Measurements from ENCODE around the gene PPP1R11.
A peak's percentile ranks its signal among the peaks of the same experiment; 100 is the strongest.

Gene PPP1R11

GRCh38 chr6:30073489-30074235, 6.7 kb downstream of the PPP1R11 start:
- H3K36me3 Mint-ChIP-seq (ENCODE audit: low read depth) = peaks cover 29% of the 10 kb centered on the region
- H3K27ac Mint-ChIP-seq = no peak overlapping the region
- peaks cover 35% of the 10 kb centered on the region for H3K4me1 Mint-ChIP-seq (ENCODE audit: low read depth)
- no peak overlapping the region for H3K4me3 Mint-ChIP-seq
- peaks cover 61% of the 10 kb centered on the region for H3K27me3 Mint-ChIP-seq
- H3K9me3 Mint-ChIP-seq = no peaks in the 10 kb centered on the region

- no peaks in the 10 kb centered on the region for H3K9me3 Mint-ChIP-seq
- H3K4me1 Mint-ChIP-seq (ENCODE audit: low read depth) = peaks cover 33% of the 10 kb centered on the region
- no peak overlapping the region for H3K27ac Mint-ChIP-seq
- H3K4me3 Mint-ChIP-seq = peak overlapping the region; percentile 21
- peaks cover 65% of the 10 kb centered on the region for H3K27me3 Mint-ChIP-seq
- peaks cover 22% of the 10 kb centered on the region for H3K36me3 Mint-ChIP-seq (ENCODE audit: low read depth)
Observed at GRCh38 chr6:30074331-30075093, 7.5 kb downstream of the PPP1R11 start.

DNA sequence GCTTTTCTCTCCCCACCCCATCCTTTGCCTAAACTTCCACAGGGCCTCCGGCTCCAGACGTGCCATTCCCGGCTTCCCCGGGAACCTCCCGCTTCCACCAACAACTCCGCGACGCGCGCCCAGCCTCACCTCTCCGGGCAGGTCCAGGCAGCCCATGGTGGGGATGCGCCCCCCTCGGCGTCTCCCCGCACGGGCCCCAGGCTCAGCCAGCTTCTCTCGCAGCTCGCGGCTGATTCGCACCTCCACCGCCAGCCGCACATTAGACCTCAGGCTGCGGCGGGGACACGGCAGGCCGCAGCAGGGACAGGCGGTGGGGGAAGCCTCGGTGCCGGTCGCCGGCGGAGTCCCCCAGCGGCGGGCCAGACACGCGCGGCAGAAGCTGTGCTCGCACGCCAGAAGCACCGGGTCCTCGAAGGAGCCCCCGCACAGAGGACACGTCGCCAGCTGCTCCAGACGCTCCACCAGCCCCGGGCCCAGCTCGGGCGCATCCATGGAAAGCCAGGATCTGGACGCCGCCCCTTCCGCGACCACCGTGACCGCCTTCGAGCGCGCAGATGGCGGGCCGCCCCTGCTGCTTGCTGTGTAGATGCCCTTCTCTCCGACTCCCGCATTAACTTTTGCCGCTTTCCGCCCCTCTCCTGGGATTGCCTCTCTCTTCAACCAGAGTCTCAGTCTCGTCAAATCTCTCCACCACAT, 8.2 kb downstream of the PPP1R11 start, which contains the start of gene RNF39:
Gene RNF39 (minus strand): TSS at position 676 of the 696 bp plus-strand sequence. CDS start 184 bp downstream, at position 492.
- H3K9me3 Mint-ChIP-seq = no peaks in the 10 kb centered on the region
- peaks cover 67% of the 10 kb centered on the region for H3K27me3 Mint-ChIP-seq
- peaks cover 15% of the 10 kb centered on the region for H3K36me3 Mint-ChIP-seq (ENCODE audit: low read depth)
- H3K4me3 Mint-ChIP-seq = peak within 1 kb of the TSS; percentile 24
- no peak within 1 kb of the TSS for H3K27ac Mint-ChIP-seq
- peaks cover 33% of the 10 kb centered on the region for H3K4me1 Mint-ChIP-seq (ENCODE audit: low read depth)

- H3K9me3 Mint-ChIP-seq = no peaks in the 10 kb centered on the region
- H3K27me3 Mint-ChIP-seq = peaks cover 60% of the 10 kb centered on the region
Observed at GRCh38 chr6:30075790-30076732, 9.1 kb downstream of the PPP1R11 start.

GRCh38 chr6:30077218-30077617, 10.2 kb downstream of the PPP1R11 start:
- H3K27me3 Mint-ChIP-seq = peaks cover 51% of the 10 kb centered on the region

More at GRCh38 chr6:30075790-30076732, 9.1 kb downstream of the PPP1R11 start:
- no peak overlapping the region for H3K27ac Mint-ChIP-seq
- H3K36me3 Mint-ChIP-seq (ENCODE audit: low read depth) = peaks cover 8% of the 10 kb centered on the region
- peaks cover 27% of the 10 kb centered on the region for H3K4me1 Mint-ChIP-seq (ENCODE audit: low read depth)
- H3K4me3 Mint-ChIP-seq = peak overlapping the region; percentile 24

GRCh38 chr6:30087876-30088275, 20.9 kb downstream of the PPP1R11 start:
- Mint-ChIP-seq H3K9me3 (no peaks in the 10 kb centered on the region), H3K36me3 (ENCODE audit: low read depth) (no peaks in the 10 kb centered on the region), H3K27me3 (peaks cover 54% of the 10 kb centered on the region), H3K4me1 (ENCODE audit: low read depth) (no peaks in the 10 kb centered on the region), H3K4me3 (no peak overlapping the region), H3K27ac (no peak overlapping the region)

More at GRCh38 chr6:30077218-30077617, 10.2 kb downstream of the PPP1R11 start:
- Mint-ChIP-seq H3K9me3 (no peaks in the 10 kb centered on the region), H3K36me3 (ENCODE audit: low read depth) (peaks cover 2% of the 10 kb centered on the region), H3K4me3 (no peak overlapping the region), H3K27ac (no peak overlapping the region), H3K4me1 (ENCODE audit: low read depth) (peaks cover 21% of the 10 kb centered on the region)

- H3K4me3 Mint-ChIP-seq = no peak overlapping the region
- peaks cover 69% of the 10 kb centered on the region for H3K27me3 Mint-ChIP-seq
- no peak overlapping the region for H3K27ac Mint-ChIP-seq
- no peaks in the 10 kb centered on the region for H3K9me3 Mint-ChIP-seq
- no peaks in the 10 kb centered on the region for H3K36me3 Mint-ChIP-seq (ENCODE audit: low read depth)
- H3K4me1 Mint-ChIP-seq (ENCODE audit: low read depth) = no peaks in the 10 kb centered on the region
Observed at GRCh38 chr6:30091577-30092381, 24.8 kb downstream of the PPP1R11 start.

GRCh38 chr6:30092852-30093543, 26.0 kb downstream of the PPP1R11 start:
- no peak overlapping the region for H3K27ac Mint-ChIP-seq
- peaks cover 64% of the 10 kb centered on the region for H3K27me3 Mint-ChIP-seq
- no peak overlapping the region for H3K4me3 Mint-ChIP-seq
- H3K36me3 Mint-ChIP-seq (ENCODE audit: low read depth) = no peaks in the 10 kb centered on the region
- peaks cover 5% of the 10 kb centered on the region for H3K4me1 Mint-ChIP-seq (ENCODE audit: low read depth)
- H3K9me3 Mint-ChIP-seq = no peaks in the 10 kb centered on the region

- Mint-ChIP-seq H3K4me1 (ENCODE audit: low read depth) (peaks cover 10% of the 10 kb centered on the region), H3K9me3 (no peaks in the 10 kb centered on the region), H3K27ac (no peak overlapping the region), H3K4me3 (no peak overlapping the region), H3K27me3 (peaks cover 65% of the 10 kb centered on the region), H3K36me3 (ENCODE audit: low read depth) (no peaks in the 10 kb centered on the region)
Observed at GRCh38 chr6:30093951-30094661, 27.1 kb downstream of the PPP1R11 start.

- H3K4me1 Mint-ChIP-seq (ENCODE audit: low read depth) = peaks cover 35% of the 10 kb centered on the region
- H3K9me3 Mint-ChIP-seq = no peaks in the 10 kb centered on the region
- H3K4me3 Mint-ChIP-seq = no peak overlapping the region
- H3K27ac Mint-ChIP-seq = no peak overlapping the region
- peaks cover 70% of the 10 kb centered on the region for H3K27me3 Mint-ChIP-seq
- no peaks in the 10 kb centered on the region for H3K36me3 Mint-ChIP-seq (ENCODE audit: low read depth)
Observed at GRCh38 chr6:30096829-30097228, 29.8 kb downstream of the PPP1R11 start.

DNA sequence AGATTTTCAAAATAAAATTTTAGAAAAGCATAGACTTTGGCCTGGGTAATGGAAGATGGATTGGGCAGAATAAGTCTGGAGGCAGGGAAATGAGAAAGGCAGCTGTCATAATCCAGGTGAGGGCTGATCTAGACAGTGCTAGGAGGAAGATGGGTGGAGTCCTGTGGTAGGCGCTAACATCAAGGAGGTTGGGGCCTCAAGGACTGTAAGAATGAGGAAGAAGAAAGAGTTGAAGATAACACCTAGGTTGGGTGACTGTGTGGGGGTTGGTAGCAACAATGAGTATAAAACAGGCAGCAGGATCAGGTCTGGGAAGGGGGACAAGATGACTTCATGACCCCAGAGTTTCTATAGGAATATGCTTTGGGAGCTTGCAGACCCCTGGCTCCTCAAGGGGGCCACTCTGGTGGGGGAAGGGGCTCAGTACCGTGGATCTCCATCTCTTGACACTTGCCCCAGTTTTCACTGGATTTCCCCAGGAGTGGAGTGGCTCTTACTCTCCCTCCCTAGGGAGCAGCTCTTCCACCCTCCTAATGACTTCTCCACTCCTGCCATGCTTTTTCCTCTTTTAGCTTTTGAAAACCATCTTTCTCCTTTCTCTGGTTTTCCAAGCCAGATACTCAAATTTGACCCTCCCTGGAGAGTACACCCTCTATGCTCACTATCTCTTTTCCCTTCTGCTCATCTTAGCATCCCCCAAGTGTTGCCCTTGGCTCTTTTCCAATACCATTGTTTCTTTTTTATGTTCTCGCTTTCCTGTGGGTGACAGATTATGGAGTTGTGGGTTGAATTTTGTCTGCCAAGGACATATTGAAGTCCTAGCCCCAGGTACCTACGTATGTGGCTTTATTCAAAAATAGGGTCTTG, 31.1 kb downstream of the PPP1R11 start:
- no peak overlapping the region for H3K4me3 Mint-ChIP-seq
- H3K27ac Mint-ChIP-seq = no peak overlapping the region
- no peaks in the 10 kb centered on the region for H3K36me3 Mint-ChIP-seq (ENCODE audit: low read depth)
- no peaks in the 10 kb centered on the region for H3K9me3 Mint-ChIP-seq
- H3K4me1 Mint-ChIP-seq (ENCODE audit: low read depth) = peaks cover 46% of the 10 kb centered on the region
- peaks cover 58% of the 10 kb centered on the region for H3K27me3 Mint-ChIP-seq

DNA sequence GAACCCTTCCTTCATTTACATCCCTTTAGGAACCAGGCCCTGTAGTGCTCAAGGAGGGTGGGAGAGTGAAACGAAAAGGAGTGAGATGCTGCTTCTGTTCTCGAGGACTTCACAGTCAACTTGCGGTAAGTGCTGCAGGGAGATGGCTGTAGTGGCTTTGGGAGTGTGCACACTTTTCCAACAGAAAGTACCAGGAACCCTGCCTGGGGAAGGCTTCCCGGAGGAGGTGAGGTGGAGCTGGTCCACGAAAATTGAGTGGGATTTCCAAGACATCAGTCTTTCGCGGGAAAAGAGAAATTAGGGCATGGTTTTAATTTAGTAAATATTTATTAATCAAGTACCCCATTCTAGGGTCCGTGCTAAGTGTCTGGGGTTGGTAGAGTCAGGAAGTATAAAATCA, 33.2 kb downstream of the PPP1R11 start:
- Mint-ChIP-seq H3K4me3 (peak overlapping the region; percentile 68), H3K27me3 (peaks cover 64% of the 10 kb centered on the region), H3K9me3 (no peaks in the 10 kb centered on the region), H3K36me3 (ENCODE audit: low read depth) (no peaks in the 10 kb centered on the region), H3K27ac (no peak overlapping the region), H3K4me1 (ENCODE audit: low read depth) (peaks cover 54% of the 10 kb centered on the region)

Data from stimulated activated naive CD8-positive, alpha-beta T cell treated with anti-CD3 and anti-CD28 coated beads, Interleukin-15, Interleukin-2, amounts not matched to agents 100 ng/mL and 50 ng/mL, for 24 hours (primary cell).